GM23338 (cell line): ENCODE results near the gene TBL1XR1. TPM values are rescaled to one million over a fixed set of nuclear protein-coding genes. Genes with fewer than 3 reads are reported as not detected.

ENCODE experiments used
- ATAC-seq: fragments of 200-7000 bp; cut with Tn5 transposase; 3 replicates; pipeline ENCODE4 v1.9.1; 2020
- DNase-seq: peaks from one replicate; pipeline ENCODE4 v3.0.0-alpha.2; 2015; ENCODE audit warnings: low spot score
- H2AFZ ChIP-seq: fragments of 200-600 bp; sonication (generic); 2 replicates; pipeline ENCODE4 v1.8.0; 2016; ENCODE audit warnings: antibody characterized with exemption, mild to moderate bottlenecking, moderate library complexity
- H3F3A ChIP-seq: fragments of 200-600 bp; sonication (generic); replicated peaks from 2 replicates; pipeline ENCODE4 v1.8.0; 2017; ENCODE audit warnings: antibody characterized with exemption, mixed run types, low read depth
- H3K27ac ChIP-seq: fragments of 200-600 bp; sonication (generic); 2 replicates; pipeline ENCODE4 v1.6.1; 2016; ENCODE audit warnings: low read depth
- H3K27me3 ChIP-seq: fragments of 200-600 bp; sonication (generic); 2 replicates; pipeline ENCODE4 v1.8.0; 2016; ENCODE audit warnings: mild to moderate bottlenecking, mixed run types, moderate library complexity; ENCODE audit not compliant: insufficient read depth
- H3K36me3 ChIP-seq: fragments of 200-600 bp; sonication (generic); 2 replicates; pipeline ENCODE4 v1.8.0; 2016; ENCODE audit warnings: mild to moderate bottlenecking; ENCODE audit not compliant: insufficient read depth
- H3K4me1 ChIP-seq: fragments of 200-600 bp; sonication (generic); 2 replicates; pipeline ENCODE4 v1.8.0; 2016; ENCODE audit warnings: mild to moderate bottlenecking, moderate library complexity; ENCODE audit not compliant: insufficient read depth
- H3K4me2 ChIP-seq: fragments of 200-600 bp; sonication (generic); 2 replicates; pipeline ENCODE4 v1.7.1; 2017; ENCODE audit warnings: mixed run types
- H3K4me3 ChIP-seq: fragments of 200-600 bp; sonication (generic); 2 replicates; pipeline ENCODE4 v1.6.1; 2016; ENCODE audit warnings: mixed run types
- H3K79me2 ChIP-seq: fragments of 200-600 bp; sonication (generic); replicated peaks from 2 replicates; pipeline ENCODE4 v1.8.0; 2017; ENCODE audit warnings: mild to moderate bottlenecking; ENCODE audit not compliant: insufficient read depth
- H3K9me2 ChIP-seq: fragments of 200-600 bp; sonication (generic); 2 replicates; pipeline ENCODE4 v1.8.0; 2017; ENCODE audit not compliant: insufficient read depth
- H4K20me1 ChIP-seq: fragments of 200-600 bp; sonication (generic); replicated peaks from 2 replicates; pipeline ENCODE4 v1.8.0; 2017; ENCODE audit warnings: mild to moderate bottlenecking; ENCODE audit not compliant: insufficient read depth
- H3K27ac Mint-ChIP-seq: 2 replicates; pipeline ENCODE4 v1.8.0; 2020; ENCODE audit warnings: inconsistent platforms, mild to moderate bottlenecking, moderate library complexity, mixed read lengths
- H3K27me3 Mint-ChIP-seq: 3 replicates; pipeline ENCODE4 v1.8.0; 2022; ENCODE audit warnings: low read depth, mild to moderate bottlenecking, moderate library complexity, mixed read lengths, inconsistent platforms; ENCODE audit not compliant: insufficient read depth, poor library complexity
- H3K36me3 Mint-ChIP-seq: 3 replicates; pipeline ENCODE4 v1.8.0; 2021; ENCODE audit warnings: low read depth, mild to moderate bottlenecking, inconsistent platforms, moderate library complexity, mixed read lengths
- H3K4me1 Mint-ChIP-seq: 3 replicates; pipeline ENCODE4 v1.8.0; 2020; ENCODE audit warnings: mild to moderate bottlenecking, inconsistent platforms, mixed read lengths
- H3K4me3 Mint-ChIP-seq: 3 replicates; pipeline ENCODE4 v1.8.0; 2021; ENCODE audit warnings: moderate library complexity, mild to moderate bottlenecking, inconsistent platforms, mixed read lengths
- H3K9me3 Mint-ChIP-seq: 3 replicates; pipeline ENCODE4 v1.8.0; 2020; ENCODE audit warnings: moderate library complexity, mild to moderate bottlenecking, inconsistent platforms, mixed read lengths
- CTCF ChIP-seq, 2 experiments: fragments of 200-600 bp in 1 of 2; sonication (generic) in 1 of 2; conservative IDR thresholded peaks; 2 replicates each; pipeline versions ENCODE4 v1.5.1 to v1.6.1; 2016 to 2017; ENCODE audit warnings: antibody characterized with exemption in 2 of 2, low read depth in 2 of 2, mild to moderate bottlenecking in 2 of 2, moderate library complexity in 1 of 2
- ETS1 ChIP-seq: IDR thresholded peaks from 2 replicates; pipeline ENCODE4 v1.6.1; 2016; ENCODE audit warnings: antibody characterized with exemption
- EZH2 ChIP-seq: fragments of 200-600 bp; sonication (generic); IDR thresholded peaks from one replicate; pipeline ENCODE4 v1.8.0; 2017; ENCODE audit warnings: antibody characterized with exemption, mild to moderate bottlenecking, low read depth; ENCODE audit not compliant: unreplicated experiment
- EZH2phosphoT487 ChIP-seq: fragments of 200-600 bp; sonication (generic); IDR thresholded peaks from one replicate; pipeline ENCODE4 v1.8.1; 2018; ENCODE audit warnings: antibody characterized with exemption; ENCODE audit not compliant: unreplicated experiment
- NANOG ChIP-seq: IDR thresholded peaks from 2 replicates; pipeline ENCODE4 v1.6.1; 2016; ENCODE audit warnings: antibody characterized with exemption, borderline replicate concordance
- POLR2AphosphoS5 ChIP-seq: IDR thresholded peaks from 2 replicates; pipeline ENCODE4 v1.6.1; 2016; ENCODE audit warnings: antibody characterized with exemption, low read depth
- ZNF114 ChIP-seq: fragments of 250-450 bp; sonication (Bioruptor Pico); IDR thresholded peaks from 2 replicates; pipeline ENCODE4 v1.5.0; 2020; ENCODE audit warnings: mild to moderate bottlenecking, moderate library complexity
- ZNF462 ChIP-seq: fragments of 250-450 bp; sonication (Bioruptor Pico); IDR thresholded peaks from 2 replicates; pipeline ENCODE4 v1.5.0; 2020; ENCODE audit warnings: mild to moderate bottlenecking, moderate library complexity
- polyA plus RNA-seq: library from polyadenylated mRNA; unstranded; fragments of >200 nt; fragmentation: Nextera tagmentation; extraction: Ambion mirVana; gene quantifications from 2 replicates; pipeline ENCODE4 v1.2.1, GENCODE V29; 2016
- total RNA-seq: library from RNA; depleted of rRNA; stranded (reverse); fragments of >200 nt; shearing (Covaris generic); gene quantifications from 2 replicates; pipeline ENCODE4 v1.2.3, GENCODE V29; 2014
- TF ChIP-seq, protein P1 (sequence below): IDR thresholded peaks from one replicate; pipeline ENCODE4 v1.6.1; 2018; ENCODE audit warnings: antibody characterized with exemption; ENCODE audit not compliant: unreplicated experiment

The TBL1XR1 gene
- total and polyA plus RNA-seq, 2 experiments from 2014 or later = 49.6 to 122 TPM

- Histone ChIP-seq H3K4me2 (no peak overlapping the region), H3K36me3 (no peaks in the 10 kb centered on the region), H3K79me2 (no peaks in the 10 kb centered on the region), H3K4me1 (peaks cover 14% of the 10 kb centered on the region), H2AFZ (no peak overlapping the region), H3K9me2 (0 out of 2 replicates have a peak, but pooled peaks cover 4% of the 10 kb centered on the region), H3F3A (no peaks in the 10 kb centered on the region), H3K4me3 (no peak overlapping the region), H3K27ac (no peak overlapping the region), H3K27me3 (no peaks in the 10 kb centered on the region), H4K20me1 (no peaks in the 10 kb centered on the region)
- H3K4me1 Mint-ChIP-seq = peaks cover 23% of the 10 kb centered on the region; the same call in 2 of the 3 replicates
- DNase-seq (no peak), ATAC-seq (no peak)
- no peaks in the 10 kb centered on the region for H3K27me3 Mint-ChIP-seq
- H3K4me3 Mint-ChIP-seq = no peak overlapping the region
- TF ChIP-seq ZNF462 (CRISPR knock-in tag) = no peak
- TF ChIP-seq, protein P1, sequence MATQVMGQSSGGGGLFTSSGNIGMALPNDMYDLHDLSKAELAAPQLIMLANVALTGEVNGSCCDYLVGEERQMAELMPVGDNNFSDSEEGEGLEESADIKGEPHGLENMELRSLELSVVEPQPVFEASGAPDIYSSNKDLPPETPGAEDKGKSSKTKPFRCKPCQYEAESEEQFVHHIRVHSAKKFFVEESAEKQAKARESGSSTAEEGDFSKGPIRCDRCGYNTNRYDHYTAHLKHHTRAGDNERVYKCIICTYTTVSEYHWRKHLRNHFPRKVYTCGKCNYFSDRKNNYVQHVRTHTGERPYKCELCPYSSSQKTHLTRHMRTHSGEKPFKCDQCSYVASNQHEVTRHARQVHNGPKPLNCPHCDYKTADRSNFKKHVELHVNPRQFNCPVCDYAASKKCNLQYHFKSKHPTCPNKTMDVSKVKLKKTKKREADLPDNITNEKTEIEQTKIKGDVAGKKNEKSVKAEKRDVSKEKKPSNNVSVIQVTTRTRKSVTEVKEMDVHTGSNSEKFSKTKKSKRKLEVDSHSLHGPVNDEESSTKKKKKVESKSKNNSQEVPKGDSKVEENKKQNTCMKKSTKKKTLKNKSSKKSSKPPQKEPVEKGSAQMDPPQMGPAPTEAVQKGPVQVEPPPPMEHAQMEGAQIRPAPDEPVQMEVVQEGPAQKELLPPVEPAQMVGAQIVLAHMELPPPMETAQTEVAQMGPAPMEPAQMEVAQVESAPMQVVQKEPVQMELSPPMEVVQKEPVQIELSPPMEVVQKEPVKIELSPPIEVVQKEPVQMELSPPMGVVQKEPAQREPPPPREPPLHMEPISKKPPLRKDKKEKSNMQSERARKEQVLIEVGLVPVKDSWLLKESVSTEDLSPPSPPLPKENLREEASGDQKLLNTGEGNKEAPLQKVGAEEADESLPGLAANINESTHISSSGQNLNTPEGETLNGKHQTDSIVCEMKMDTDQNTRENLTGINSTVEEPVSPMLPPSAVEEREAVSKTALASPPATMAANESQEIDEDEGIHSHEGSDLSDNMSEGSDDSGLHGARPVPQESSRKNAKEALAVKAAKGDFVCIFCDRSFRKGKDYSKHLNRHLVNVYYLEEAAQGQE = no peak
- TF ChIP-seq CTCF (conservative IDR thresholded peaks at IDR 0.05; ENCODE audit: low read depth in 2 of 2) = no peak
- TF ChIP-seq EZH2phosphoT487 = no peak
- TF ChIP-seq POLR2AphosphoS5 = no peak
- TF ChIP-seq ZNF114 (CRISPR knock-in tag) = no peak
- TF ChIP-seq ETS1 = no peak
- no peak for TF ChIP-seq NANOG
- TF ChIP-seq EZH2 = no peak
- H3K9me3 Mint-ChIP-seq = peaks cover 18% of the 10 kb centered on the region
- H3K36me3 Mint-ChIP-seq = peaks cover 8% of the 10 kb centered on the region
- H3K27ac Mint-ChIP-seq = no peak overlapping the region
Observed at GRCh38 chr3:176995946-176996345, 201.3 kb downstream of the TBL1XR1 start.
